Endometrium (tissue), 2 donors: Measurements from ENCODE around the gene MYO1A.

Experiments used
- FAIRE-seq: peaks from 2 replicates; lab custom pipeline; 2012; peaks lifted over from hg19 to GRCh38; lab: Jason Lieb, UNC
- donor health status: control.
- donor health status: control.

The MYO1A gene

DNA sequence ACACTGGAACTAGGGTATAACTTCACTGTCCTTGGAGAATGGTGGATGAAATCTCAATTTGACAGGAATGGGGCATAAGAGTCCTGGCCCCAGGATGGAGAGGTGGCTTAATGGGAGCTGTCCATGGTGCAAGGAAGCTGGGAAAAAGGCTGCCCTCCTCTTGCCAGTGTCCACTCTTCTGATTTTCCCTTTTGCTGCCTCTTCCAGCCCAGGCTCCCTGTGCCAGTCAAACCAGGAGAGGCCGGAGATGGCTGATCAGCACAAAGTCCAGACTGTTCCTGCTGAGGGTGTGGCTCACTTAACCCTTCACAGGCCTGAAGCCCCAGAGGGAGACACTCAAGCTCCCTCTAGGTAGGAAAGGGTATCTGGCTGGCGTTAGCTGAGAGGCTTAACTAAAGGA, at the start of gene MYO1A:
Gene MYO1A, minus strand, starts transcription at position 240 of the 400 bp plus-strand sequence. CDS start 1,806 bp downstream, outside the sequence.
- no peak for FAIRE-seq

DNA sequence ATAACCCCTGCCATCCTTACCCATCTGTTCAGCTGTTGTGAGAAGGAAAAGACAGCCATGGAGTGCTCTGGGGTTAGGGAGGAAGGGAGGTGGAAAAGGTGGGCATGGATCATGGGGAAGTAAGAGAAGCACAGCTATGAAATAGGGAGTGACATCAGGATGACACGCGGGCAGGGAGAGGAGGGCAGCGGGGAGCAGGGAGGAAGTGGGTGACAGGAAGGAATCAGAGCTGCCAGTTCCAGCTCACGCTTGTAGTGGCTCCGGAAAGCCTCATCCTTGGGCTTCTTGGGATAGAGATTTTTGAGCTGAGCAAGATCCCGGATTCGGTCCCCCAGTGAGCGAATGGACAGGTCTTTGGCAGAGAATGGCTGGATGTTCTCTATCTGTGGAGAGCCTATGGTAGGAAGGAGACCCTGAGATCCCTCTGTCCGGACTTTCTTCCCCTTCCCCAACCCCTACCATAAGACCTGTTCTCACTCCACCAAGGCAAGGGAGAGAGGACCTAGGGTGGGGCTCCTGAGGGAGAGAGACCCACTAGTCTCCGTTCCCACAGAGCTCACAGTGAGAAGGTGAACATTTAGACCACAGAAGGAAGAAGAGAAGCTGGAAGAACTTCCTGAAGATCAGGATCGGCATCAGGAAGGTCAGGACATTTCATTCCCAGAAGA, 49.3 kb upstream of the MYO1A start:
- FAIRE-seq: no peak

DNA sequence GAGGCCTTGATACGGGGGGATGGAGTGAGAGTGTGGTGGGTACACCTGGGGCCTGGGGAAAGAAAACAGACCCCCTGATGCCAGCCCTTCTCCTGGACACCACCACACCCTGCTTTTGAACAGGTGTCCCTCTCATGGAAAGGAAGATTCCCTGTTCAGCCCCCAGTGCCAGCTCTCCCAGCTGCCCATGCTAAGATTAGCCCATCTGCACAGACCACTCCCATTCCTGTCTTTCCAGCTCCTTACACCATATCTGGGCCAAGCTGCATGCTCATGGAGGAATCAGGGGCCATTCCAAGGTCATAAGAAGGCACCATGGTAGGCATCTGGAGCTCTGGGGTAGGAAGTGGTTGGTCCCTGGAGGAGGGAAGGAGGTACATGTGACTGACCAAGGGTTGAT, 48.6 kb upstream of the MYO1A start:
- no peak for FAIRE-seq

DNA sequence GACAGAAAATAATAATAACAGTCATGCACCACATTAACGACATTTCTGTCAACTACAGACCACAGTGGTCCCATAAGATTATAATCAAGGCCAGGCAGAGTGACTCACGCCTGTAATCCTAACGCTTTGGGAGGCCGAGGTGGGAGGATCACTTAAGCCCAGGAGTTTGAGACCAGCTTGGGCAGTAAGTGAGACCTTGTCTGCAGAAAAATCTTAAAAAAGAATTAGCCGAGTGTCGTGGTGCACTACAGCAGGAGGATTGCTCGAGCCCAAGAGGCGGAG, 47.6 kb upstream of the MYO1A start:
- FAIRE-seq: no peak

DNA sequence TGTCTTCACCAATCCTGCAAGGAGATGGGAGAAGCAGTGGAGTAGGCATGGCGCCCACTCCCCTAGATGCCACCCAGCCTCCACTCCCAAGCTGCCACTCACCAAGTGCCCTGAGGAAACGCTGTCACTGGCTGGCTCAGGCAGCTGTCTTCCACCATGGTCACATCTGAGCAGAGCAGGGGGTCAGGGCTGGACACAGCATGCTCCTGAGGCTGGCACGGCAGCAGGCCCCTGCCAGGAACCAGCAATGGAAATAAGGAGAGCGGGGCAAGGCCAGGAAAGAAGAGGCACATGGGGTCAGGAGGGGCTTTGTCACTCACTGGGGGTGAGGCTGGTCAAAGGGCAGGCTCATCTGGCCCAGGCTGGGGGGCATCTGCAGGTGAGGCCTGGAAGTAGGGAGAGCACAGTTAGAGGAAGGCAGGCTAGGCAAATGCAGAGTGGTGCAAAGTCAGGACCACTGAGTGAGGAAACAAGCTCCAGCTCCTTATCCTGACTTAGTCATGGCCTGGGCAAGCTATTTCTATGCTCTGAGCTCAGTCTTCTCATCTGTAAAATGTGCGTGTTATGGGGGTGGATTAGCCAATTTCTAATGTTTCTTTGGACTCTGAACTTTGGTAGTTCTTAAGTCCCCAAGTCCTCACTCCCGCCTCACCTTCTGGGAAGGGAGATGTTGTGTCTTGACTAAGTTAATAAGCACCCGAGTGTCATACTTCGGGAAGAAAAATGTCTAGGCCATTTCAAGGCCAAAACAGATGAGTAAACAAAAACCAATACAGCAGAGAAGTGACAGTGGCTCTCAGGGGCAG, 47.0 kb upstream of the MYO1A start:
- no peak for FAIRE-seq

DNA sequence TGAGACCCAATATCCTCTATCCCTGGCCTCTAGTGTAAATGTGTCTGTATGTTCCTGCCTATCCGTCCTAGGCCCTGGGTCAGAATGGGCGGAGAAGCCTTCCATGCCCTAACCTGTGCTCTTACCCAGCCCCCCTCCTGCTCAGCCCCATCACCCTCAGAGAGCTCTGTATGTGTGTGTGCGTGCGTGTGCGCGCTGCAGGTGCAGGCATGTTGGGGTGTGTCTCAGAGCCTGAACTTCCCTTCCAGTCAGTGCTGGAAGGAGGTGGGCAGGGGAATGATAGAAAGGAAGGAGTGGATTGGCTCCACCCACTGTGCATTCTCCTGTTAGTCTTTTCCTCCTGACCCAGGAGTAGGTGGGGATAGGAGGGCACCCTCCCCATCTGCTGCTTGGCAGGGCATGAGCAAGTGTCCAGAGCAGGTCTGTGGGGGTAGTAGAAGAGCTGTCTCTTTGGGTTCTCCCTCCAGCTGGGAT, 46.2 kb upstream of the MYO1A start:
- no peak for FAIRE-seq

DNA sequence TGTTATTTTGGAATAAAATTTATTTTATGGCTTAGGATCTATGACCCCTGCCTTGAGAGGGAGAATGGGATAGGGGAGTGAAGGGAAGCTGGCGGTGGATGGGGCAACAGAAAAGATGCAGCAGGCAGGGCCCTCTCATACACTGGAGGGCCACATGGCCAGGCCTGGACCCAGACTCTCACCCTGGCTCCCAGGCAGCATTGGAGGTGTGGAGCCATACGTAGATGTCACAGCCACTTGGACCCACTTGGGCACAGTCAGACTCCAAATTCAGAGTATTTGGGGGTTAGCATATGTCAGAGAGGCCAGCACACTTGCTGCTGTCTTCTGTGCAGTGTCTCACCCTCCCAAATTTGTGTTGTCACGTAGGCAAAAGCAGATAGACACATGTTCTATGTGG, 45.5 kb upstream of the MYO1A start:
- no peak for FAIRE-seq

DNA sequence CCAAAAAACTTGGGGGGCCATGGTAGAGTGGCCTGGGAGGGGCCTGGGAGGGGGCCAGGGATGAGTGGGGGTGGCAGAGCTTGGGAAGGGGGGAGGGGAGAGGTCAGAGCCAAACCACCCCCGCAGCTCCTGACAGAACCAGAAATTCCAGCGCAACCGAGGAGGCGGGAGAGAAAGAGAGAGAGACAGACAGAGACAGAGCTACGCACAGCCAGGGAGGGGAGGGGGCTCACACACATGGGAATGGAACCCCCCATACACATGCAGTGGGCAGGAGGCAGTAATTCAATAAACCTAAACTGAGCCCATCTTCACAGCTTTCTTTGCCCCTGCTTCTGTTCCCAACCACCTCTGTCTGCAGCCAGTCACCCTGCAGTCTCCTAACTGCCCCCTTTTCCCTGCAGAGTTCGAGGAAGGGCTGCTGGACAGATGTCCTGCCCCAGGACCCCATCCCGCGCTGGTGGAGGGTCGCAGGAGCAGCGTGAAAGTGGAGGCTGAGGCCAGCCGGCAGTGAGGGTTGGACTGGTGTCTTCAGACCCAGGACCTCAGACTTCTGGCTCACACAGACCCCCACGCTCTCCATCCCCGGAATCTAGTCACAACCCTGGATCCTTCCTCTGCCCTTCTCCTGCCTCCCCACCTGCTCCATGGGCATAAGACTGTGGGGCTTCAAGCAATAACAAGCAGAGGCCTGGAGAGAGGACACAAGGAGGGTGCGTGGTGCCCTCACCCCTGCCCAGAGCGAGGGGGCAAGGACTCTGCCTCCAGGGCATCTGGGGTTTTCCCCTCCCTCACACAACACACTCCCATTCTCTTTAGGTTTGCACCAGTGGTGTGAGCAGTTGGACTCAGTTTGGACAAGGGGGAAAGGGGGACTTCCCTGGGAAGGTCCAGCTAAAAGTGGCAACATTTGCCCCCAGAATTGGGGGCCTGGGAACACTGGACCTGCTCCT, 44.6 kb upstream of the MYO1A start:
- no peak for FAIRE-seq

DNA sequence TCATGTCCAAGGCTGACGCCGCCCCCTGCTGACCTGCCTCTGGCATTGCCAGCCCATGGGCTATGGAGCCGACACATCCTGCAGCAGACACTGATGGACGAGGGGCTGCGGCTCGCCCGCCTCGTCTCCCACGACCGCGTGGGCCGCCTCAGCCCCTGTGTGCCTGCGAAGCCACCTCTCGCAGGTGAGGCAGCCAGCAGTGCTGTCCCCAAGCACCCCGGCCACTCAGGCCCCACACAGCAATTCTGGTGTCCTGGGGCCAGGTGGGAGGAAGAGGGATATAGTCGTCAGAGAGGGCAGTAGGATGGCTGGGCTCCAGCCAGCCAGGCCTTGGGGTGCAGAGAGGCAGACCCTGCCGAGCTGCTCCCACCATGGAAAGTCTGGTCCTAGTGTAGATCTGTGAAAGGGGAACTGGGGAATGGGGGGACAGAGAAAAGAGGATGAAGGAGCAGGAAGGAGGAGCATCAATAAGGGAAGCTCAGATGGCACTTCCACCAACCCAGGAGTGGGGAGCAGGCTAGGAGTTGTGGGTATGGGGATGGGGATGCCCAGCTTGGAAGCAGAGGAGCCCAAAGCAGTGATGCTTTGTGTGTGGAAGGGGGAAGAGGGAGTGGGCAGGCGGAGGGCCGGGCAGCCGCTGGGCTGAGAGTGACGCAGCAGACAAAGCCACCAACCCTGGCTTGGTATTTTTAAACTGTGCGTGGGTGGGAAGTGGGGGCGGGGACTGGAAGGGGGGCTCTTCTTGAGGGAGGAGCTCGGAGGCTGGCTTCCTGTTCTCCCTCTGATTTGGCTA, 43.7 kb upstream of the MYO1A start:
- FAIRE-seq: no peak

DNA sequence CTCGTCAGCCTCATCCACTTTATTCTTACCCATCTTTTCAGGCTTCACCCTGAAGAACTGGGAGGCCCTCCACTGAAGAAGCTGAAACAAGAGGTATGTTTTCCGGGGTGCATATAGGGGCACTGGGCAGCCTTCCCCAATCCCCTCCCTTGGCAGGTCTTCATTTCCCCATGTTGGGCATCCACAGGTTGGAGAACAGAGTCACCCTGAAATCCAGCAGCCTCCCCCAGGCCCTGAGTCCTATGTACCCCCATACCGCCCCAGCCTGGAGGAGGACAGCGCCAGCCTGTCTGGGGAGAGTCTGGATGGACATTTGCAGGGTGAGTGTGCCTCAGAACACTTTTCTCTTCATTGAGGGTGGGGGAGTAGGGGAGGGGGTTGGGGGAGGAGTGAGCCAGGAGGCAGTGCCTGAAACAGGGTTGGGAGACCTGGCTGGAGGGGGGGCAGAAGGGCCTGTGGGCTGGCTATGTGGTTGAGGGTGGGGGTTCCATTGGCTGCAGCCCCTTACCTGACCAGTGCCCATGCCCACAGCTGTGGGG, 43.0 kb upstream of the MYO1A start:
- FAIRE-seq: no peak

DNA sequence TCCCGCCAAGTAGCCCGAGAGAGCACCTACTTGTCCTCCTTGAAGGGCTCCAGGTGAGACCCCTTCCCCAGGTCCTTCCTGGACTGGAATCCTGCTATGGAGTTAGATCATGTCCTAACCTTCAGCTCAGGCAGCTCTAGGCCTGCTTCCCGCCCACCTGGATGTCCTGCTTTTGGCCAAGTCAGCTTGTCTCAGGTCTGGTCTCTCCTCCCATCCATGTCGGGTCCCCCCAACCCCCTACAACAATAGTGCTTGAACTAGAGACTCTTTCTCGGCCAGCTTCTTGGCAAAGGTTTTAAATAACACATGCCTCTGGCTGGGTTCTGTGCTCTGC, 42.6 kb upstream of the MYO1A start:
- FAIRE-seq: no peak

DNA sequence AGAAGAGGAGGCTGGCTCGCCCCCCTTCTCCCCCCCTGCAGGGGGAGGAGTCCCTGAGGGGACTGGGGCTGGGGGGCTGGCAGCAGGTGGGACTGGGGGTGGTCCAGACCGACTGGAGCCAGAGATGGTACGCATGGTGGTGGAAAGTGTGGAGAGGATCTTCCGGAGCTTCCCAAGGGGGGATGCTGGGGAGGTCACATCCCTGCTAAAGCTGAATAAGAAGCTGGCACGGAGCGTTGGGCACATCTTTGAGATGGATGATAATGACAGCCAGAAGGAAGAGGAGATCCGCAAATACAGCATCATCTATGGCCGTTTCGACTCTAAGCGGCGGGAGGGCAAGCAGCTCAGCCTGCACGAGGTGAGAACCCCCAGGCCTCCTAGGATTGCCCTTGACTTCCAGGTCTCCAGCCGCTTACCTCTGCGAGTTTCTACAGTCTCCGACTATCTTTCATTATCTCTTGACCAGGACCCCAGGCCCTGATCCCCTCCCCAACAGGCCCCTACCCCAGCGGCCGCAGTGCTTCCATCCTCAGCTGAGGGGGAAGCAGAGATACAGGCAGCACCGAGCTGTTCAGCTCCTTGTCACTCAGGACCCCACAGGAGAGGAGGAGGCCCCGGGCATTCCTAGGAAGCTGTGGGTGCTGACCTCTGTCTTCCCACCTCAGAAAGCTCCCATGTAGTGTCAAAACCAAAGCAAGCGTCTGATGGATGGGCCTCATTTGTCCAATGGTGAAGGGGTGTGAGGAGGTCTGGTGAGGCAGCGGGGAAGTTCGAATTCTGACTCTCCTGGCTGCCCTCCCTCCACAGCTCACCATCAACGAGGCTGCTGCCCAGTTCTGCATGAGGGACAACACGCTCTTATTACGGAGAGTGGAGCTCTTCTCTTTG, 42.0 kb upstream of the MYO1A start:
- FAIRE-seq: no peak

DNA sequence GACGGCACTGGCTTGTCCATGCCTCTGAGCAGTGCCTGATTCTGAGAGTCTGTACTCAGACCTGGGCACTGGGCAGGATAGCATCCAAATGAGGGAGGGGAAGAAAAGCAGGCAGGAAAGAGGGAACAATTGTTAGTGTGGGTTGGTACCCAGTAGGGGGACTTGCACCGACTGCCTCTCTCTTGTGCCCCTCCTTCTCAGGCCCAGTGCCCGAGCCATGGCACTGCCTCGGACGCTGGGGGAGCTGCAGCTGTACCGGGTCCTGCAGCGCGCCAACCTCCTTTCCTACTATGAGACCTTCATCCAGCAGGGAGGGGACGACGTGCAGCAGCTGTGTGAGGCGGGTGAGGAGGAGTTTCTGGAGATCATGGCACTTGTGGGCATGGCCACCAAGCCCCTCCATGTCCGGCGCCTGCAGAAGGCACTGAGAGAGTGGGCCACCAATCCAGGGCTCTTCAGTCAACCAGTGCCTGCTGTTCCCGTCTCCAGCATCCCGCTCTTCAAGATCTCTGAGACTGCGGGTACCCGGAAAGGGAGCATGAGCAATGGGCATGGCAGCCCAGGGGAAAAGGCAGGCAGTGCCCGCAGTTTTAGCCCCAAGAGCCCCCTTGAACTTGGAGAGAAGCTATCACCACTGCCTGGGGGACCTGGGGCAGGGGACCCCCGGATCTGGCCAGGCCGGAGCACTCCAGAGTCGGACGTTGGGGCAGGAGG, 41.2 kb upstream of the MYO1A start:
- no peak for FAIRE-seq

DNA sequence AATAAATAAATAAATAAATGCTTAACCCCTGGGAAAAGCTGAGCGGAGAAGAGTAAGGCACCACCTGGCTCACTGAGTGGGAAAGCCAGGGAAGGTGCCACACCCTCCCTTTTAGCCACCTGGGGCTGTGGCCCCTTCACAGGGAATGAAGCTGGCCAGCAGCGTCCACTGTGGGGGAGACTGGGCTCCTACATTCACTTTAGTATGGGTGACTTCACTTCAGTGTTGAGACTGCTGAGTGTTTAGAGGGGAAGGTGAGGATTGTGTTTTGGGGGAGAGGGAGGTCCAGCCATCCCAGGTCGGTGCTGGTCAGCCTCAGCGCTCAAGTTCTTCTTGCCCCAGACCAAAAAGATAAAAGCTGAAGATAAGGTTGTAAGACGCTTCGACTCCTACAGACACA, 40.6 kb upstream of the MYO1A start:
- FAIRE-seq: no peak

DNA sequence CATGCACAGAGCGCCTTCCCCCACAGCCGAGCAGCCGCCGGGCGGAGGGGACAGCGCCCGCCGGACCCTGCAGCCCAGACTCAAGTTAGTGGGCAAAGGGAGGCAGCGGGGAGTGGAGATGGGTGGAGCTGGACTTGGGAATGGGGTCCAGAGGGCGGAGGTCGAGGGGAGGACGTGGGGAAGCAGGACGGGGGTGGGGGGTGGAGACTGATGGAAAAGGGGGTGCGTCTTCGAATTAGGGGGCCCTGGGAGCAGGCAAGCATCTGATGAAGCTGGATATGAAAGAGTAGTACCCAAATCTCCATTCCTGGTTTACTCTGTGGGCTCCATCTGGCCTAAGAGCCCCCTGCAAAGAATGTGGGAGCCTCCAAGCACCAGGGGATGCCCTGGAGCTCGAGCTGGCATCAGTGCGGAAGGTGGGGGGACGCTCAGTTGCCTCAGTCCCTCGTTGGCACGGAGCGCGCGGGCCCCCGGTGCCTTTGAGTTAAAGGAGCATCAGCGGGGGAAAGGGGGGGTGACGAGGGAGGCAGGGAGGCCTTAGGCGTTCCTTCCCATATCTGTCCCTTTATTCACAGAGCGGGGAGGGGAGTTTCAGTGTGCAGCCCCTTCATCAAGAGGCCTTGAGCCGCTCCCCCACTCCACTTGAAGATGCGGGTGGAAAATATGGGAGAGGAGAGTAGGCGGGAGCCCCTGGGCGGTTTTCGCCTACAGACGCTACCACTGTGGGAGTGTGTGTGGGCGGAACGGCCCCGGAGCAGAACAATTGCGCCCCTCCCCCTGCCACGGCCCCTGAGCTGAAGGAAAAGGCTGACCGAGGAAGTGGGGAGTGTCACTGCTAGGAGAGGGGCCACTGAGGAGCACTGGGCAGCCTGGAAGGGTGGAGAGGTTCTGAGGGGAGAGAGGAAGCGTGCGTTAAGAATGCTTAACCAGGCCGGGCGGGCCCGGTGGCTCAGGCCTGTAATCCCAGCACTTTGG, 39.6 kb upstream of the MYO1A start:
- FAIRE-seq: no peak

DNA sequence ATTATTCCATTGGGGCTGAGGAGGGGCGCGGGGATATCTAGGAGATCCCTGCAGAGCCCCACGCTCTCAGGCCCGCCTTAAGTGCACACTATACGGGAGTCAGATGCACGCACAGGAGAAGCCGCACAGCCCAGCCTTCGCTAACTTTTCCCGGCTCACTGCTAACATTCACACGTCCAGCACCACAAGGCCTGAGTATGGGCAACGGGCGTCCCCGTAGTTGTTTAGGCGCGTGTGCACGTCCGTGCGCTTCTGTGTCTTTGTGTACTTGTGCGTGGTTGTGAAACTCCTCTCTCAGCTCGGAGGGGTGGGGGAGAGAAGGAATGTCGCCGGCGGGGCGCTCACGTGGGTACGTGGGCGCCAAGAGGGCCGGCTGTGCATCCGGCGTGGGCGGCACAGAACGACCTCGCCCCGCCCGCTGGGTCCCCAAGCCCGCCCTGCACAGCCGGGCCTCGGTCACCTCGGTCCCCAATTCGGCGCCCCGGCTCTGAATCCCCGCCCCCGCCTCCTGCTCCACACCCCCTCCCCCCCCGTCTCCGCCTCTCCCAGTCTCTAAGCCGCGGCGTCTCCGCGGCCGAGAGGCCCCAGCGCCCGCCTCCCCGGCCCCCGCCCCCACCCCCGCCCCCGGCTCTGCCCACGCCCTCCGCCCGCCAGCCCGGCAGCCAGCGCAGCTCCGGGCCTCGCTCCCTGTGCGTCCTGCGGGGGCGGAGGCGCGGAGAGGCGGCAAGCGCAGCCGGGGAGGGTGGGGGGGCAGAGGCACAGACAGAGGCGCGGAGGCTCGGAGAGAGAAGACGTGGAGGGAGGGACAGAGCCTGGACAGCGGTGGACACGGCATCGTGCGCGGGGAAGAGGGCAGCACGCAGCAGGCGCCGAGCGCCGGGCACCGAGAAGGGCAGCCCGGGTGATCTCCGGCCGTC, 38.7 kb upstream of the MYO1A start, which contains the start of gene NAB2:
Gene NAB2, plus strand, starts transcription at position 761 of the 917 bp plus-strand sequence. CDS start 158 bp downstream, outside the sequence.
- no peak for FAIRE-seq

DNA sequence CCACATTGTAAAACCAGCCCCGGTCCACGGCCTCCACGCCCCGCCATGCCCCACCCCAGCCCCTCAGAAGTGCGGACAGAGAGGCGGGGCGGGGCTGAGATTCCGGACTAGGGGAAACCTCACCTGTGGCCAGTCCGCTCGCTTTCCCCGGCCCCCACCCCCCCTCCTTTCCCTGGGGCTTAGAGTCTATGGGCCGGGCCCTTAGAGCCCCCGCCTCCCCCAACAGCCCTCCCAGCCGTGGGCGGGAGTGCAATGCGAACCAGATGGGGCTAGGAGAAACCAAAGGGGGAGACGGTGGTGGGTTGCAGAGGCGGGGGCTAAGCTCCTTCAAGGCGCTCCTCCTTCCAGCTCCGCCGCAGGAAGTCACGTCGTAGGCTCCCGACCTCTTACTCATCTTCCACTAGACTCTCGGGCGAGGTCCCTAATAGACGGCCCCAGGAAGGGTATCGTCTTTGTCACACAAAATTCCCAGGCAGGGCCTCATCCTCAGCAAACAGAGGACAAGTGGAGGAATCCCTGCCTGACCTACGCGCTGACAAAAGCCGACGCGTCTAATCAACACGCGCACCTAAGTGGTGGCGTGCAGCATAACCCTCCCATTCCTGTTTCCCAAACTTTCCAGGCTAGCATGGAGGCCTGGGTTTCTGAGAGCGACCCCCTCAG, 37.9 kb upstream of the MYO1A start:
- FAIRE-seq: no peak
